C4-2B (cell line): ENCODE results near the gene RASA2.

Experiments used
- CTCF ChIP-seq: fragments of 450-650 bp; conservative IDR thresholded peaks from 2 replicates; pipeline ENCODE4 v1.5.1; 2017; ENCODE audit warnings: mild to moderate bottlenecking
- ZFX ChIP-seq: fragments of 450-650 bp; IDR thresholded peaks from 2 replicates; pipeline ENCODE4 v1.6.1; 2017

- TF ChIP-seq CTCF = no peak
- TF ChIP-seq ZFX = no peak
Observed at GRCh38 chr3:141489203-141489602, 2.4 kb downstream of the RASA2 start.
